Kidney epithelial cell (primary cell): ENCODE data around the gene RUNX3. TPM values are rescaled to one million over a fixed set of nuclear protein-coding genes. Genes with fewer than 3 reads are reported as not detected.

ENCODE experiments used
- DNase-seq: peaks from one replicate; pipeline ENCODE4 v3.0.0-alpha.2; 2010; ENCODE audit warnings: low read depth
- H3K27me3 ChIP-seq: 2 replicates; pipeline ENCODE4 v1.6.0; 2011; ENCODE audit warnings: low read length; ENCODE audit not compliant: control insufficient read depth, insufficient read depth
- H3K36me3 ChIP-seq: 2 replicates; pipeline ENCODE4 v1.5.1; 2011; ENCODE audit warnings: low read length; ENCODE audit not compliant: control insufficient read depth, insufficient read depth
- H3K4me3 ChIP-seq: 2 replicates; pipeline ENCODE4 v1.5.1; 2011; ENCODE audit warnings: low read depth, mild to moderate bottlenecking, control low read depth, low read length
- total RNA-seq: library from RNA; depleted of rRNA; stranded (reverse); fragments of >200 nt; gene quantifications from 2 replicates; pipeline ENCODE4 v1.2.3, GENCODE V29; 2015
- TF ChIP-seq, protein P1 (sequence below): IDR thresholded peaks from 2 replicates; pipeline ENCODE4 v1.5.1; 2011; ENCODE audit warnings: mild to moderate bottlenecking, moderate library complexity, low read length, control low read depth, inconsistent platforms; ENCODE audit not compliant: insufficient read depth, poor library complexity, severe bottlenecking

RUNX3 gene
- total RNA-seq, 1 donor from 2014 or later = 0.38 TPM

- TF ChIP-seq, protein P1, sequence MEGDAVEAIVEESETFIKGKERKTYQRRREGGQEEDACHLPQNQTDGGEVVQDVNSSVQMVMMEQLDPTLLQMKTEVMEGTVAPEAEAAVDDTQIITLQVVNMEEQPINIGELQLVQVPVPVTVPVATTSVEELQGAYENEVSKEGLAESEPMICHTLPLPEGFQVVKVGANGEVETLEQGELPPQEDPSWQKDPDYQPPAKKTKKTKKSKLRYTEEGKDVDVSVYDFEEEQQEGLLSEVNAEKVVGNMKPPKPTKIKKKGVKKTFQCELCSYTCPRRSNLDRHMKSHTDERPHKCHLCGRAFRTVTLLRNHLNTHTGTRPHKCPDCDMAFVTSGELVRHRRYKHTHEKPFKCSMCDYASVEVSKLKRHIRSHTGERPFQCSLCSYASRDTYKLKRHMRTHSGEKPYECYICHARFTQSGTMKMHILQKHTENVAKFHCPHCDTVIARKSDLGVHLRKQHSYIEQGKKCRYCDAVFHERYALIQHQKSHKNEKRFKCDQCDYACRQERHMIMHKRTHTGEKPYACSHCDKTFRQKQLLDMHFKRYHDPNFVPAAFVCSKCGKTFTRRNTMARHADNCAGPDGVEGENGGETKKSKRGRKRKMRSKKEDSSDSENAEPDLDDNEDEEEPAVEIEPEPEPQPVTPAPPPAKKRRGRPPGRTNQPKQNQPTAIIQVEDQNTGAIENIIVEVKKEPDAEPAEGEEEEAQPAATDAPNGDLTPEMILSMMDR = no peak
- Histone ChIP-seq H3K4me3 (no peak overlapping the region), H3K27me3 (peaks cover 38% of the 10 kb centered on the region), H3K36me3 (no peaks in the 10 kb centered on the region)
- DNase-seq = no peak
Measured at GRCh38 chr1:24900486-24900849, 29.6 kb downstream of the RUNX3 start.

DNA sequence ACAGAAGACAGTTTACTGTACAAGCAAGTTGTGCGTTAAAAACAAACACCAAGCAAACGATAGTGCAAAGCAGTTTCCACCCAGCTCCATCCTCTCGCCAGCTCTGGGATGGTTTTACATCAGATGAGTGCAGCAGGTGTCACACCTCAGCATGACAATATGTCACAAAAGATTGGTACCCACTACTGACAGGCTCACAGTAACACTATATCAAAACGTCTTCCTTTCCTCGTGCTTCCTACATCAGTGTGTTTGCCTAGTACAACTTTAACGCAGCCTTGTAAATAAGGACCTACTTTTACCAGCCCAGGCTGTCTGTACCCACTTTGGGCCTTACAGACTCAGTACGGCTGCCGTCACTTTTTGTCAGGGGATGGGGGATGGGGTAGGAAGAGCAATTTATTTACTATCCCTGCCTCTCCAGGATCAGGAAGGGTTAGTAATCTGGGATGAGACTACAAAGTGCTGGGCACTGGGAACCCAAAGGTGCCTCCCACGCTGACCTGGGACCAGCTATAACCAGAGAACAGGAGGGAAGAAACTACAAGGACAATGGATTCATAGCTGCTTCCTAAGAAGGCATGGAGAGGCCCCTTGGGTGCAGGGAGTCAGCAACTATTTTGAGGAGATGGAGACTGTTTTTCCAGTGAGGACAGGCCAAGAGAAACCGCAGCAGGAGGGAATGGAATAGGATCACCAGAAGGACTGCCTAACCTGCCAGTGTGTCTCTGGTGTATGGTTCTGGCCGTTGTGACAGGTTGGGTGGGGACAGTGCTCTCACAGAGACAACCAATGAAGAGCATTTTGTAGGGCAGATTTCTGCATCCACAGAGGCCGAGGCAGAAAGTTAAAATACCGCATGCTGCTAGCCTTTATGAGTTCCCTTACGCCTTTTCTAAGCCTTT, 30.2 kb downstream of the RUNX3 start:
- H3K27me3 ChIP-seq = peaks cover 38% of the 10 kb centered on the region

GRCh38 chr1:24898909-24899439, 31.1 kb downstream of the RUNX3 start:
- TF ChIP-seq, protein P1 = no peak
- DNase-seq = no peak
- Histone ChIP-seq H3K36me3 (no peaks in the 10 kb centered on the region), H3K27me3 (peaks cover 31% of the 10 kb centered on the region), H3K4me3 (no peak overlapping the region)

More for the DNA sequence above, 30.2 kb downstream of the RUNX3 start:
- no peak for DNase-seq
- no peaks in the 10 kb centered on the region for H3K36me3 ChIP-seq
- TF ChIP-seq, protein P1 = no peak
- H3K4me3 ChIP-seq = no peak overlapping the region

GRCh38 chr1:24898152-24898908, 31.7 kb downstream of the RUNX3 start:
- DNase-seq = no peak
- no peak overlapping the region for H3K4me3 ChIP-seq
- H3K36me3 ChIP-seq = no peaks in the 10 kb centered on the region
- peaks cover 31% of the 10 kb centered on the region for H3K27me3 ChIP-seq
- TF ChIP-seq, protein P1 = peak; percentile 90

DNA sequence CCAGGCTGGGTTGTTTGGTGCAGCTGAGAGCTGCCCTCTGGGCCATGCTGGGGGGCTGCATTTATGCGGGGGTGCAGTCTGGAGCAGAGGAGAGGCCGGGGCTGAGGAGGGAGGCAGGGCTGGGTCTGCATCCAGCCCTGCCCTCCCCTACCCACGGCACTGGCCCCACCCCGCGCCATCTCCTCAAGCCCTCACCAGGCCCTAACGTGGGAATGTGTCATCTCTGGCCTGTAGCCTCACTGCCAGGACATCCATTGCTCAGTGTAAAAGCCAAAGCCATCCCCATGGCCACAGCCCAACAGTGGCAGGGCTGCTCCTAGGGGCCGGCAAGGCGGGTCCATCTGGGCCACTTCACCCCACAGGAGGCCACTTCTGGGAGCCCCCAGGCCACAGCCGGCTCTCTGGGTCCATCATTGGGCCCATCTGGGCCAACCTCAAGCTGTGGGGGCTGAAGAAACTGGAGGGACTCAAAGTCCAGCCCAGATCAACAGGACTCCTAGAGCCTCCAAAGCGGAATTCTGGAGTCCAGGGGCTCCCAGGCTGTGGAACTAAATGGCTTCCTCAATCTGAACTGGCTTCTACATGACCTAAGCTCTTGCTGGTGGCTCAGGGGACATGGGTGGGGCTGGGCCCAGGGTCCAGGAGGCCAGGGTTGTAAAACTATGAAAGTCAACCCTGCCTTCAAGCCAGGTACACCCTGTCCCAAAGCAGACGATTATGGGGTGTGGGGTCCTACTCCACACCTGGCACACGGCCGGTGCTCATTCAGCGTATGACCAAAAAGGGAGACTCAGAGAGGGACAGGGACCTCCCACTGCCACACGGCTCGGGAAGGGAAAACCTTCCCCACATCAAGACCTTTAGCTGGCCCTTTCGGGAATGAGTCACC, 32.6 kb downstream of the RUNX3 start:
- H3K4me3 ChIP-seq = no peak overlapping the region
- H3K36me3 ChIP-seq = no peaks in the 10 kb centered on the region
- TF ChIP-seq, protein P1 = no peak
- DNase-seq = no peak
- H3K27me3 ChIP-seq = peaks cover 28% of the 10 kb centered on the region
